ENCODE measurements around the gene PRR36.

Gene PRR36

DNA sequence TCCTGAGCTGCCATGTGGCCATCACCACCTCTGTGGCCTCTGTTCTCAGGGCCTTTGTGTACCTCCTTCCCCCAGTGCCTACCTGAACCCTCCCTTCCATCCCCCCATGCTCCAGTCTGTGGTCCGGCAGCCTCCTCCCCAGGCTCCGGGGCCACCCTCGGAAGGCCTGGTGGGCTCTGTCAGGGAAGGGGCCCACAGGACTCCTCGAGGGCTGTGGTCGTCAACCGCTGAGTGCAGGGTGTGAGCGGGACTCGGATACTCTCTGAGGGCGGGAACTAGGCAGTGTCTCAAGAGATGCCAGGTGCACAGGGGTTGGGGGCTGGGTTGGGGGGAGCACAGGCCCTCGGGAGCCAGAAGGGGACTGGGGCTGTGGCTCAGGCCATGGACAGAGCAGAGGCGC lies 33.4 kb upstream of the PRR36 start:
- DNase-seq (ENCODE audit: low read depth) = no peak

DNA sequence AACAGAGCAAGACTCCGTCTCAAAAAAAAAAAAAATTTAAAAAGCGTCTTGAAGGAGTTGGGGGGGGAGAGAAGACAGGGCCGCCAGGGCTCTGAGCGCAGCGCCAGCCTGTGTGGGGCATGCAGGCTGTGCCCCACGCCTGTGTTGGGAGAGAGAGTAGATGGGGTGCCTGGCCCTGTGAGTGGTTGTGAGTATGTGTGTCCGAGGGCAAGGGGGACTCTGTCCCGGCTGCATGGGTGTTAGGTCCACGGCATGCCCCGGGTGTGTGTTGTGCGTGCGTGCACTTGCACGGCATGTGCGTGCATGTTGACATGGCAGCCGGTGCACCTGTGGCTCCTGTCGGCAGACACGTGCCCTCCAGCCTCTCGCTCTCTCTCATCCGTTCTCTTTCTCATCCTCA lies 32.9 kb upstream of the PRR36 start:
- DNase-seq (ENCODE audit: low read depth) = no peak
- no peak overlapping the region for H3K4me3 ChIP-seq (ENCODE audit: low read length)
- TF ChIP-seq, protein P1, sequence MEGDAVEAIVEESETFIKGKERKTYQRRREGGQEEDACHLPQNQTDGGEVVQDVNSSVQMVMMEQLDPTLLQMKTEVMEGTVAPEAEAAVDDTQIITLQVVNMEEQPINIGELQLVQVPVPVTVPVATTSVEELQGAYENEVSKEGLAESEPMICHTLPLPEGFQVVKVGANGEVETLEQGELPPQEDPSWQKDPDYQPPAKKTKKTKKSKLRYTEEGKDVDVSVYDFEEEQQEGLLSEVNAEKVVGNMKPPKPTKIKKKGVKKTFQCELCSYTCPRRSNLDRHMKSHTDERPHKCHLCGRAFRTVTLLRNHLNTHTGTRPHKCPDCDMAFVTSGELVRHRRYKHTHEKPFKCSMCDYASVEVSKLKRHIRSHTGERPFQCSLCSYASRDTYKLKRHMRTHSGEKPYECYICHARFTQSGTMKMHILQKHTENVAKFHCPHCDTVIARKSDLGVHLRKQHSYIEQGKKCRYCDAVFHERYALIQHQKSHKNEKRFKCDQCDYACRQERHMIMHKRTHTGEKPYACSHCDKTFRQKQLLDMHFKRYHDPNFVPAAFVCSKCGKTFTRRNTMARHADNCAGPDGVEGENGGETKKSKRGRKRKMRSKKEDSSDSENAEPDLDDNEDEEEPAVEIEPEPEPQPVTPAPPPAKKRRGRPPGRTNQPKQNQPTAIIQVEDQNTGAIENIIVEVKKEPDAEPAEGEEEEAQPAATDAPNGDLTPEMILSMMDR (conservative IDR thresholded peaks at IDR 0.05; ENCODE audit: low read depth, low read length) = no peak

More for the DNA sequence above, 33.4 kb upstream of the PRR36 start:
- TF ChIP-seq, protein P1 (conservative IDR thresholded peaks at IDR 0.05; ENCODE audit: low read depth, low read length) = no peak
- no peak overlapping the region for H3K4me3 ChIP-seq (ENCODE audit: low read length)

DNA sequence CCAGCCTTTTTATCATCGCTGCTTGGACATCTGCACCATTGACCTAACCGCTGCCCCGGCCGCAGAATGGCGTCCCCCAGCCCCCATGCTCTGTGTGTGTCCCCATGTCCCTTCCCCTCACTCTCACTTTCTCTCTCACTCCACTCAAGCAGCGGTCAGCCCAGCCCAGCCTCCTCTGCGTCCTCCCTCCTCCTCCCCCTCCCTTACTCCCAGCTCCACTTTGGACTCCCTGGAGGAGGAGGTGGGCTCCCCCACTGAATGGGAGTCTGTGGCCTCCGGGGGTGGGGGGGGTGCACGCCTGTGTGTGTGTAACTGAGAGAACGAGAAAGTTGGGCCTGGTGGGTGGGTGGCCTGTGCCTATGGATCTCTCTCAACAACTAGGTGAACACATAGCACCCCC lies 31.7 kb upstream of the PRR36 start:
- TF ChIP-seq, protein P1 (conservative IDR thresholded peaks at IDR 0.05; ENCODE audit: low read depth, low read length) = no peak
- no peak overlapping the region for H3K4me3 ChIP-seq (ENCODE audit: low read length)
- no peak for DNase-seq (ENCODE audit: low read depth)

DNA sequence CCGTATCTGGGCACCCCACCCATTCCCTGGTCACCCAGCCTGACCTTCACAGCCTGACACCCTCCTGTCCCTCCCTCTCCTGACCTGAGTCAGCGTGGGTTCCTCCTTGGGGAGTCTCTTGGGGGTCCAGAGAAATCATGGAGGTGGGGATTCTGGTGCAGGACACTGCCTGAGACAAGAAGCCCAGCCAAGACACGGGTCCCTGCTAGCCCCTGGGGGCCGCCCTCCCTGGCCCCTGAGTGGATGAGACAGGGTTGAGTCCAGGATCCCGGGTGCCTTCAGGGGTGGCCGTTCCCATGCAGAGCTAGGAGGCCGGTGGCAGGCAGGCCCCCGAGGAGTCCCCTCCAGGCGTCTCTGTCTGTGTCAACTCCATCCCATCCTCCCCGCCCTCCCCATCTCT lies 31.1 kb upstream of the PRR36 start:
- DNase-seq (ENCODE audit: low read depth) = no peak
- TF ChIP-seq, protein P1 (conservative IDR thresholded peaks at IDR 0.05; ENCODE audit: low read depth, low read length) = no peak
- no peak overlapping the region for H3K4me3 ChIP-seq (ENCODE audit: low read length)

DNA sequence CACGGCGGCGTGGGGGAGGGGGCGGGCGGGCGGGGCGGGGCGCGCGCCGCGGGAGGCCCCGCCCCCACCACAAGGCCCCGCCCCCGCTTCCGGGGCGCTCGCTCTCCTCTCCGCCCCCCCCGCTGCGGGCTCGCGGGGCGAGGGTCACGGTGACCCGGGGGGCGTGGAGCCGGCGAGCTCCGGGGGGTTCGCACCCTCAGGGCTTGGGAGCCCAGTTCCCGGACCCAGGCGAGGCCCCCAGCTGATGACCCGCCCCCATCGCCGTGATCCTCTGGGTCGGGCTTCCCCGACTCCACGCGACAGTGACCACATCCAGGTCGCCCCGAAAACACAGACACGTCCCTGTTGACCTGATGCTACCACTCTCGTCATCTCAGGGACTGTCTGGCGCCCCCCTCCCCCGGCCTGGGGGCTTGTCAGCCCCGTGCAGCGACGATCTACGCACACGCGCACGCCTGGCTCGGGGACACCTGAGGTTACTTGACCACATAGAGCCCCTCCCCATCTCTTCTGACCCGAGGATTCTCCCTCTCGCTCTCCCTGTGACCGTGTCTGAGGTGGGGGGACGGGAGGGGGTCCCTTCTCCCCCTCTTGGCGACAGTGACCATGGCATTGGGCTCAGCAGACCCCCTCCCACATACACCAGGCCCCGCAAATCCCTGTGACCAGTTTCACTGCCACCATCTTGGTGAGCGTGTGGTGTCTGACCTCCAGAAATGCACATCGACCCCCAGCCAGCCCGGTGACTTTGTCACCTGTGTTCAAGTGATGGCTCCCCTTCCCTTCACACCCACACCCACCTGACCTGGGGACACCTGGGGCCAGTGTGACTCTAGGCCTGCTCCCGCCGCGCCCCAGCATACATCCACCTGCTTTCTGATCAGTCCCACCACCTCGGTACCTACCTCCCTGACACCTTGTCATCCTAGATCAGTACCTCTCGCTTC lies 30.2 kb upstream of the PRR36 start:
- TF ChIP-seq, protein P1 (conservative IDR thresholded peaks at IDR 0.05; ENCODE audit: low read depth, low read length) = no peak
- no peak for DNase-seq (ENCODE audit: low read depth)
- peak overlapping the region; percentile 80 for H3K4me3 ChIP-seq (ENCODE audit: low read length)

DNA sequence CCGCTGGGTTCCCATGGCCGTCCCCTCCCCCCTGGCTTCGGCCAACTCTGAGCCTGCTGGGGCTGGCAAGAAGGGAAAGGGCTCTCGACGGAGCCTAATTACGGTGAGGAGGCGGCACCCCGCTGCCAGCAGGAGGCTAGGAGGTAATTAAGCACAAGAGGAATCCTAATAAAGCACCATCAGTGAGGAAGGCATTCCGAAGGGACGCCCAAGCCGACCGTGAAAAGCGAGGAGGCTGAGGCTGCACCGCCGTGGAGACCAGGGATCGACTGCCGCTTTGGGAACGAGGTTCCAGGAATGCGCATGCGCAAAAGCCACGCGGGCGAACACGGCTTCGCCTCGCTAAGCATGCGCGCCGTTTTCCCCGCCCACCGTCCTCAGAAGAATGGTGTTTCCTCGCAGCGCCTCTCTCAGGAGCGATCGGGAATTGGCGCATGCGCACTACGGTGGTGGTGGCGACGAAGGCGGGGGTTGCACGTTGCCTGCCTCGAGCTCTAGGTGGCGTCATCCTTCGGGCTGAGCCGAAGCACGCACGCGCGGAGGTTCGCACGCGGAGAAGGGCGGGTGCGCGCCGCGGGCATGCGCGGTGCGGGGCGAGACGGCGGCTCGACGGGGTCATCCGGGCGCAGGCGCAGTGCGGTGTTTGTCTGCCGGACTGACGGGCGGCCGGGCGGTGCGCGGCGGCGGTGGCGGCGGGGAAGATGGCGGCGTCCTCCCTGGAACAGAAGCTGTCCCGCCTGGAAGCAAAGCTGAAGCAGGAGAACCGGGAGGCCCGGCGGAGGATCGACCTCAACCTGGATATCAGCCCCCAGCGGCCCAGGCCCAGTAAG lies 29.3 kb upstream of the PRR36 start, which contains the start of gene MAP2K7:
Gene MAP2K7 (plus strand): TSS at position 634 of the 830 bp plus-strand sequence. CDS start 68 bp downstream, at position 702.
- peak; percentile 89 for DNase-seq (ENCODE audit: low read depth)
- TF ChIP-seq, protein P1 (conservative IDR thresholded peaks at IDR 0.05; ENCODE audit: low read depth, low read length) = peak; percentile 53
- peak within 1 kb of the TSS; percentile 80 for H3K4me3 ChIP-seq (ENCODE audit: low read length)

Measured in retinal pigment epithelial cell (primary cell).